ENCODE results near the gene SPACA6.

DNA sequence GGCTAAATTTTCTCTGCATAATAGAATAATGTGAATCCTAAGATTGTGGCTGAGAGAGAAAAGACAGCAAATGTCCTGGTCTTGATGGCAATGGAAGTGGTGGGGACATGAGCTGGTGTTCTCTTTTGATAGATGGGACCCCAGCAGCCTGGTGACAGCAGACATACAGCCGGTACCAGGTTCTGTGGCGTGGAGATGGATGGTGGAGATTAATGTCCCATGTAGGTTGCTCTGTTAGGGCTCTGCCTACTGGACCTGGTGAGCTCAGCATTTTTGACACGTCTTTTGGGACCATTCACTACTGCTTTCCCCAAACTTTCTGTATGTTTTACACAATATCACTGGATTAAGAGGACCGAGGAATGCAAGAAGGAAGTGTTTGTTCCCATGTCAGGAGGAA, 38.3 kb upstream of the SPACA6 start:
- TF ChIP-seq, protein P1, sequence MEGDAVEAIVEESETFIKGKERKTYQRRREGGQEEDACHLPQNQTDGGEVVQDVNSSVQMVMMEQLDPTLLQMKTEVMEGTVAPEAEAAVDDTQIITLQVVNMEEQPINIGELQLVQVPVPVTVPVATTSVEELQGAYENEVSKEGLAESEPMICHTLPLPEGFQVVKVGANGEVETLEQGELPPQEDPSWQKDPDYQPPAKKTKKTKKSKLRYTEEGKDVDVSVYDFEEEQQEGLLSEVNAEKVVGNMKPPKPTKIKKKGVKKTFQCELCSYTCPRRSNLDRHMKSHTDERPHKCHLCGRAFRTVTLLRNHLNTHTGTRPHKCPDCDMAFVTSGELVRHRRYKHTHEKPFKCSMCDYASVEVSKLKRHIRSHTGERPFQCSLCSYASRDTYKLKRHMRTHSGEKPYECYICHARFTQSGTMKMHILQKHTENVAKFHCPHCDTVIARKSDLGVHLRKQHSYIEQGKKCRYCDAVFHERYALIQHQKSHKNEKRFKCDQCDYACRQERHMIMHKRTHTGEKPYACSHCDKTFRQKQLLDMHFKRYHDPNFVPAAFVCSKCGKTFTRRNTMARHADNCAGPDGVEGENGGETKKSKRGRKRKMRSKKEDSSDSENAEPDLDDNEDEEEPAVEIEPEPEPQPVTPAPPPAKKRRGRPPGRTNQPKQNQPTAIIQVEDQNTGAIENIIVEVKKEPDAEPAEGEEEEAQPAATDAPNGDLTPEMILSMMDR (IDR thresholded peaks at IDR 0.05): no peak
- TF ChIP-seq POLR2A (IDR thresholded peaks at IDR 0.05): no peak
